GM18526 (cell line): ENCODE results near the gene ADAMTS12.

ENCODE experiments used
- POLR2A ChIP-seq: IDR thresholded peaks from 3 replicates; pipeline ENCODE4 v1.6.1; 2011; ENCODE audit not compliant: insufficient read length; ENCODE audit errors: extremely low read depth

ADAMTS12 gene

GRCh38 chr5:33891788-33892619 lies at the start of gene ADAMTS12:
TSS of gene ADAMTS12 (minus strand) at chr5:33891990. CDS start at chr5:33891856, 134 bp downstream.
- no peak for TF ChIP-seq POLR2A

GRCh38 chr5:33941090-33941489 lies 49.3 kb upstream of the ADAMTS12 start:
- no peak for TF ChIP-seq POLR2A

GRCh38 chr5:33939556-33940262 lies 47.9 kb upstream of the ADAMTS12 start:
- TF ChIP-seq POLR2A: no peak

- TF ChIP-seq POLR2A: no peak
Observed at GRCh38 chr5:33938881-33939280, 47.1 kb upstream of the ADAMTS12 start.

- TF ChIP-seq POLR2A: no peak
Observed at GRCh38 chr5:33938507-33938796, 46.7 kb upstream of the ADAMTS12 start.

- TF ChIP-seq POLR2A: no peak
Observed at GRCh38 chr5:33937707-33938506, 46.1 kb upstream of the ADAMTS12 start.

- TF ChIP-seq POLR2A: no peak
Observed at GRCh38 chr5:33937017-33937706, 45.4 kb upstream of the ADAMTS12 start.

GRCh38 chr5:33936381-33937016 lies 44.7 kb upstream of the ADAMTS12 start, which contains the start of gene RXFP3:
TSS of gene RXFP3 (plus strand) at chr5:33936386. CDS start at chr5:33936741, 355 bp downstream.
- no peak for TF ChIP-seq POLR2A

- no peak for TF ChIP-seq POLR2A
Observed at GRCh38 chr5:33936004-33936380, 44.2 kb upstream of the ADAMTS12 start.

GRCh38 chr5:33934176-33934575 lies 42.4 kb upstream of the ADAMTS12 start:
- no peak for TF ChIP-seq POLR2A

- TF ChIP-seq POLR2A: no peak
Observed at GRCh38 chr5:33933723-33934169, 42.0 kb upstream of the ADAMTS12 start.

- TF ChIP-seq POLR2A: no peak
Observed at GRCh38 chr5:33931136-33931535, 39.3 kb upstream of the ADAMTS12 start.

GRCh38 chr5:33929925-33930690 lies 38.3 kb upstream of the ADAMTS12 start:
- TF ChIP-seq POLR2A: no peak

GRCh38 chr5:33928283-33928682 lies 36.5 kb upstream of the ADAMTS12 start:
- TF ChIP-seq POLR2A: no peak
